Measurements from ENCODE around the gene SERPINB1. TPM values are rescaled to one million over a fixed set of nuclear protein-coding genes. Genes with fewer than 3 reads are reported as not detected.
A peak's percentile ranks its signal among the peaks of the same experiment; 100 is the strongest.
"Not testable (repeated sequence)": the region's sequence is repeated elsewhere in the genome, so short reads cannot be mapped to it uniquely, and the experiment has no call there.

SERPINB1 gene
- total RNA-seq, 1 donor from 2014 or later: 8.2 TPM

- Mint-ChIP-seq H3K36me3 (ENCODE audit: unreplicated experiment) (peaks cover 20% of the 10 kb centered on the region), H3K9me3 (ENCODE audit: unreplicated experiment) (peaks cover 3% of the 10 kb centered on the region), H3K4me3 (ENCODE audit: unreplicated experiment) (no peak overlapping the region), H3K4me1 (ENCODE audit: low read depth, unreplicated experiment) (no peaks in the 10 kb centered on the region), H3K27ac (ENCODE audit: unreplicated experiment) (no peak overlapping the region), H3K27me3 (ENCODE audit: unreplicated experiment) (peaks cover 3% of the 10 kb centered on the region)
- no peak for TF ChIP-seq CTCF (IDR thresholded peaks at IDR 0.05; ENCODE audit: partially characterized antibody, unreplicated experiment)
- no peak for DNase-seq
These were observed 42.0 kb upstream of the SERPINB1 start for GRCh38 chr6:2883673-2884072.

DNA sequence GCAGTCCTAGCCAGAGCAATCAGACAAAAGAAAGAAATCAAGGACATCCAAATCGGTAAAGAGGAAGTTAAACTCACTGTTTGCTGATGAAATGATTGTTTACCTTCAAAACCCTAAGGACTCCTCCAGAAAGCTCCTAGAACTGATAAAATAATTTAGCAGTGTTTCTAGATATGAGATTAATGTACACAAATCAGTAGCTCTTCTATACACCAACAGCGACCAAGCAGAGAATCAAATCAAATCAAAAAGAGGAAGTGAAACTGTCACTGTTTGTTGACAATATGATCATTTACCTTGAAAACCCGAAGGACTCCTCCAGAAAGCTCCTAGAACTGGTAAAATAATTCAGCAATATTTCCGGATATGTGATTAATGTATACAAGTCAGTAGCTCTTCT is 39.8 kb upstream of the SERPINB1 start:
- Mint-ChIP-seq H3K36me3 (ENCODE audit: unreplicated experiment) (peaks cover 20% of the 10 kb centered on the region), H3K9me3 (ENCODE audit: unreplicated experiment) (peaks cover 2% of the 10 kb centered on the region), H3K4me3 (ENCODE audit: unreplicated experiment) (no peak overlapping the region), H3K4me1 (ENCODE audit: low read depth, unreplicated experiment) (peaks cover 5% of the 10 kb centered on the region), H3K27ac (ENCODE audit: unreplicated experiment) (no peak overlapping the region), H3K27me3 (ENCODE audit: unreplicated experiment) (peaks cover 3% of the 10 kb centered on the region)
- DNase-seq: no peak
- no peak for TF ChIP-seq CTCF (IDR thresholded peaks at IDR 0.05; ENCODE audit: partially characterized antibody, unreplicated experiment)

DNA sequence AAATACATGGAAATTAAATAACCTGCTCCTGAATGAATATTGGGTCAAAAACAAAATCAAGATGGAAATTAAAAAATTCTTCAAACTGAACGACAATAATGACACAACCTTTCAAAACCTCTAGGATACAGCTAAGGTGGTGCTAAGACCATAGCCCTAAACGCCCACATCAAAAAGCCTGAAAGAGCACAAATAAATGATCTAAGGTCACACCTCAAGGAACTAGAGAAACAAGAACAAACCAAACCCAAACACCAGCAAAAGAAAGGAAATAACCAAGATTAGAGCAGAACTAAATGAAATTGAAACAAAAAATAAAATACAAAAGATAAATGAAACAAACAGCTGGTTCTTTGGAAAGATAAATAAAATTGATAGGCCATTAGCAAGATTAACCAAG is 38.5 kb upstream of the SERPINB1 start:
- H3K4me1 Mint-ChIP-seq (ENCODE audit: low read depth, unreplicated experiment); H3K4me3 Mint-ChIP-seq (ENCODE audit: unreplicated experiment); H3K9me3 Mint-ChIP-seq (ENCODE audit: unreplicated experiment); H3K27ac Mint-ChIP-seq (ENCODE audit: unreplicated experiment); DNase-seq; H3K27me3 Mint-ChIP-seq (ENCODE audit: unreplicated experiment): not testable (repeated sequence)
- H3K36me3 Mint-ChIP-seq (ENCODE audit: unreplicated experiment): peaks cover 20% of the 10 kb centered on the region

DNA sequence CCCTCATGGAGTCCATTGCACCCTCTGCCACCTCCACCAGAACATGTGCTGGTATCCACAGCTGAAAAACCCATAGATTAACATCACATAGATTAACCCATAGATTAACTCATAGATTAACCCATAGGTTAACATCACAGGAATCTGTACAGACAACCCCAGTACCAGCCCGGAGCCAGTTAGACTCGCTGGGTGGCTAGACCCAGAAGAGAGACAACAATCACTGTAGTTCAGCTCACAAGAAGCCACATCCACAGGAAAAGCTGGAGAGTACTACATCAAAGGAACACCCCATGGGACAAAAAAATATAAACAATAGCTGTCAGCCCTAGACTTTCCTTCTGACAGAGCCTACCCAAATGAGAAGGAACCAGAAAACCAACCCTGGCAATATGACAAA is 36.3 kb upstream of the SERPINB1 start:
- Mint-ChIP-seq H3K27ac (ENCODE audit: unreplicated experiment) (no peak overlapping the region), H3K4me1 (ENCODE audit: low read depth, unreplicated experiment) (peaks cover 8% of the 10 kb centered on the region), H3K36me3 (ENCODE audit: unreplicated experiment) (peaks cover 20% of the 10 kb centered on the region), H3K9me3 (ENCODE audit: unreplicated experiment) (peaks cover 5% of the 10 kb centered on the region), H3K4me3 (ENCODE audit: unreplicated experiment) (no peak overlapping the region), H3K27me3 (ENCODE audit: unreplicated experiment) (peaks cover 9% of the 10 kb centered on the region)
- no peak for DNase-seq
- TF ChIP-seq CTCF (IDR thresholded peaks at IDR 0.05; ENCODE audit: partially characterized antibody, unreplicated experiment): no peak

DNA sequence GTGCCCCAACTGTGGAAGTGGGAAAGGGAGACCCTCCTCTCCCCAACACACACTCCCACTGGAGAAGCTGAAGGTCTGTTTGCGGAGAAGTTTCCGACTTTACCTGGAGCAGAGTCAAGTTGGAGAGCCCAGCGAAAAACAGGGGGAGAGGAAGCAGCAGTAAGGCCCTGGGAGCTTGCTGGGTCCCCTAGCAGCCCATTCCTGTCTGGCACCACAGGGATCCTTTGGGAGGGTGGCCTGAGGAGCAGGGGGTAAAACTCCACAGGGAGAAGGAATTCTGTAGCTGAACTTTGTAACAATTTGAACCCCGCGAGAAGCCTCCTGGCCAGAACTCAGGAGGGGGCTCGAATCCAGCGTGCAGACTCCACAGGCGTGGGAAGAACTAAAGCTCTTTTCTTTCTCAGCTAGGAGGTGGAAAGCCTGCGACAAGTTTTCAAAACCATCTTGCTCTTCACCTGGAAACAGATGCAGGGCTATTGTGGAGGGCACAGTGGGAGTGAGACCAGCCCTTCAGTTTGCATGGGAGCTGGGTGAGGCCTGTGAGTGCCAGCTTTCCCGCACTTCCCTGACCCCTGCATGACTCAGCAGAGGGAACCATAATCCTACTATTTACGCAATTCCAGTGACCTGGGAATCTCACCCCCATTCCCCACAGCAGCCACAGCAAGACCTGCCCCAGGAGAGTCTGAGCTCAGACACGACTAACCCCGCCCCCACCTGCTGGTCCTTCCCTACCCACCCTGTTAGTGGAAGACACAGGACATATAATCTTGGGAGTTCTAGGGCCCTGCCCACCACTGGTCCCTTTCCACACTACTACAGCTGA is 35.6 kb upstream of the SERPINB1 start:
- Mint-ChIP-seq H3K27me3 (ENCODE audit: unreplicated experiment) (peaks cover 9% of the 10 kb centered on the region), H3K4me1 (ENCODE audit: low read depth, unreplicated experiment) (peaks cover 8% of the 10 kb centered on the region), H3K4me3 (ENCODE audit: unreplicated experiment) (peak overlapping the region; percentile 88), H3K36me3 (ENCODE audit: unreplicated experiment) (peaks cover 20% of the 10 kb centered on the region), H3K27ac (ENCODE audit: unreplicated experiment) (no peak overlapping the region), H3K9me3 (ENCODE audit: unreplicated experiment) (peaks cover 5% of the 10 kb centered on the region)
- TF ChIP-seq CTCF (IDR thresholded peaks at IDR 0.05; ENCODE audit: partially characterized antibody, unreplicated experiment): no peak
- DNase-seq: no peak
